WI38 (cell line): ENCODE measurements around the gene HSD11B2.

Experiments
- H3K4me3 ChIP-seq: 2 replicates; pipeline ENCODE4 v1.5.1; 2011; ENCODE audit warnings: low read depth, mild to moderate bottlenecking, control low read depth, low read length
- TF ChIP-seq, protein P1 (sequence below): IDR thresholded peaks from 2 replicates; pipeline ENCODE4 v1.5.1; 2012; ENCODE audit warnings: low read depth, mild to moderate bottlenecking, control low read depth, low read length

Gene HSD11B2

DNA sequence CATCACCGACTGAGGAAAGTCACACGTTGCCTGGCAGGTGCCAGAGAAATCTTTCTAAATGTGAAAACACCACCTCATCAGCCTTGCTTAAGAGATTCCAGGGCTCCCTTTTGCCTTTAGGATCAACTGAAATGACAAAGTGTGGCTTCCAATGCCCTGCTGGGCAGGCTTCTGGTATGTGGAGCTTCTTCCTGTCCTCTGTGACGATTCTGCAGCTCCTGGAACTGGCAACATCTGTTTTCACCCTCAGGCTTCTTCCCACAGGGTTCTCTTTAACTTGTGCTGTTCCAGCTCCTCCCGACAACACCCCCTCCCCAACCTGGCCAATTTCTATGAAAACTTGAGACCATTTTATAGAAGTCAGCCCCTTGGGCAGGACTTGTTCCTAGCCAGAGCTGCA is 9.9 kb upstream of the HSD11B2 start:
- no peak overlapping the region for H3K4me3 ChIP-seq
- TF ChIP-seq, protein P1, sequence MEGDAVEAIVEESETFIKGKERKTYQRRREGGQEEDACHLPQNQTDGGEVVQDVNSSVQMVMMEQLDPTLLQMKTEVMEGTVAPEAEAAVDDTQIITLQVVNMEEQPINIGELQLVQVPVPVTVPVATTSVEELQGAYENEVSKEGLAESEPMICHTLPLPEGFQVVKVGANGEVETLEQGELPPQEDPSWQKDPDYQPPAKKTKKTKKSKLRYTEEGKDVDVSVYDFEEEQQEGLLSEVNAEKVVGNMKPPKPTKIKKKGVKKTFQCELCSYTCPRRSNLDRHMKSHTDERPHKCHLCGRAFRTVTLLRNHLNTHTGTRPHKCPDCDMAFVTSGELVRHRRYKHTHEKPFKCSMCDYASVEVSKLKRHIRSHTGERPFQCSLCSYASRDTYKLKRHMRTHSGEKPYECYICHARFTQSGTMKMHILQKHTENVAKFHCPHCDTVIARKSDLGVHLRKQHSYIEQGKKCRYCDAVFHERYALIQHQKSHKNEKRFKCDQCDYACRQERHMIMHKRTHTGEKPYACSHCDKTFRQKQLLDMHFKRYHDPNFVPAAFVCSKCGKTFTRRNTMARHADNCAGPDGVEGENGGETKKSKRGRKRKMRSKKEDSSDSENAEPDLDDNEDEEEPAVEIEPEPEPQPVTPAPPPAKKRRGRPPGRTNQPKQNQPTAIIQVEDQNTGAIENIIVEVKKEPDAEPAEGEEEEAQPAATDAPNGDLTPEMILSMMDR = no peak

DNA sequence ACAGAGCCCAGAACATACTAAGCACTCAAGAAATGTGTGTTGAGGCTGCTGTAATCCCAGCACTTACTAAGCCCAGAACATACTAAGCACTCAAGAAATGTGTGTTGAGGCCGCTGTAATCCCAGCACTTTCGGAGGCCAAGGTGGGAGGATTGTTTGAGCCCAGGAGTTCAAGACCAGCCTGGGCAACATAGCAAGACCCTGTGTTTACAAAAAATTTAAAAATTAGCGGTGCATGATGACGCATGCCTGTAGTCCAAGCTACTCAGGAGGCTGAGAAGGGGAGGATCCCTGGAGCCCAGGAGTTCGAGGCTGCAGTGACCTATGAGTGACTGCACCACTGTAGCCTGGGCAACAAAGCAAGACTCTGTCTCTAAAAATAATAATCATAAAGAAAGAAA is 7.9 kb upstream of the HSD11B2 start:
- TF ChIP-seq, protein P1 = no peak

DNA sequence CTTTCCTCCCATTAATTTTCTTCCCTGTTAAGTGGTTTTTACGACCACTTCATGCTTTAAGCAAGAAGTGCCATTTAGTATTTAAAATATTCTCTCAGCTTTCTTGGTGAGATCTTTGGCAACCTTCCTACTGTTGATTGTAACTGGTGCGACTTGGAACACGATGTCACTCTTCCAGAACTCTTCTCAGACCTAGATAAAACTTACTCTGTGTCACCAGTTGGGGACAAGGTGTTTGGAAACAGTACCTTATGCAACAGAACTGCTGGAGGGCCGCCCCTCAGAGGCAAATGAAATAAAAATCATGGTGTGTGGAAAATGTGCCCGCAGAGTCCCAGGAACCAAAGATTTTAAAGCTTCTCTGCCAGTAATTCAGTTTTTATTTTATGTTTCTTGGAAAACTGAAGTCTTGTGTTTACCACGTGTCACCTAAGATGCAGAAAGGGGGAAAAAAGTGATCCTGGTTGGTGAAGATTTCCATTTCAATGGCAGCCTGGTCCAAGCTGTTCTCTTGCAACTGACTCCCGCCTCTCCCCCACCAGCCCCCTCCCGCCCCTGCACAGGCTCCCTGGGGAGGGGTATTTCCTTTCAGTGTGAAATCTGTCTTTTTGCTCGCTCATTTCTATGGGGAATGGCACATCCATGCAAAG is 7.2 kb upstream of the HSD11B2 start:
- no peak overlapping the region for H3K4me3 ChIP-seq
- TF ChIP-seq, protein P1 = no peak

More for the DNA sequence above, 7.9 kb upstream of the HSD11B2 start:
- H3K4me3 ChIP-seq = no peak overlapping the region

DNA sequence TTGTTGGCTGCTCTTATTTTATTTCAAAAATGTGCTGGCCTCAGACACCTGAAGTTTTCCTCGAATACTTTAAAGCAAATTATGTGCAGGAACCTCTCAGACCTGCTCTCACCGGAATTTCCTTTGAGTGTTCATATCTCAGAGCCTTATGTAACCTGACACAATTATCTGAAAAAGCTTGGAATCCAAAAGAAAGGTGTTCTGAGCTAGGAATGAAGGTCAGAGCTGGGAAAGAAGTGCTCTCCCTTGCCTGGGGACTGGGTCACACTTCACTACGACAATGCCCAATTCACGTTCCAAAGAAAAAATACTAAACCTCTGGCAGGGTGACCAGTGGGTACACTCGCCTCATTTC is 6.7 kb upstream of the HSD11B2 start:
- TF ChIP-seq, protein P1 = no peak

GRCh38 chr16:67425061-67425460 is 5.9 kb upstream of the HSD11B2 start:
- H3K4me3 ChIP-seq = no peak overlapping the region
- TF ChIP-seq, protein P1 = no peak

More for the DNA sequence above, 6.7 kb upstream of the HSD11B2 start:
- no peak overlapping the region for H3K4me3 ChIP-seq

DNA sequence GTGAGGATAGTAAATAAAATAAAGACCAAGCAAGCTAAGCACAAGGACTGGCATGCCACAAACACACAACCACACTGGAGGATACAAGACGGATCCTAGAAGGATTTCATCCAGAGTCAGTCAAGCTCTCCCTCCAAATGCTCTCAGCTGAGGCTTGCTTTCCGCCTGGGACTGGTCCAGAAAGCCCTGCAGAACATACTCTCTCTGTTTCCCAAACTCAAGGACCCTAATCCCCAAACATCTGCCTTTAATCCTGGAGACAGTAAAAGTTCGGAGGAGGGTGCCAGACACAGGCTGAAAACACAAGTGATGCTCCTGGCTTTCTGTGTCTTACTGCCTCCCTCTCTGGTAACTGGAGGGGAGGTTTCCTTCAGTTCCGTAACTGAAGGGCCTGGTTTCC is 5.3 kb upstream of the HSD11B2 start:
- TF ChIP-seq, protein P1 = no peak
- no peak overlapping the region for H3K4me3 ChIP-seq

DNA sequence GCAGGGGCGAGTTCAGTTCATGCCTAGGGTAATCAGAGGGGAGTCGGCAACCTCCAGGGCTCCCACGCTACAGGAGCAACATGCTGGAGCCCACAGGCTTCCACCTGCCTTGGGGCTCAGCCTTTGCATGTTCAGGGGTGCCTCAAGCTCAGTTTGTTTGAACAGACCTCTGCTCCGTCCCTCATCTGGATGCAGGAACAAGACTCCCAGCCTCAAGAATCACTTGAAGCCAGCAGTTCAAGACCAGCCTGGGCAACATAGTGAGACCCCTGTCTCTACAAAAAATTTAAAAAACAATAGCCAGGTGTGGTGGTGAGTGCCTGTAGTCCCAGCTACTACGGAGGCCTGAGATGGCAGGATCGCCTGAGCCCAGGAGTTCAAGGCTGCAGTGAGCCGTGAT is 4.9 kb upstream of the HSD11B2 start:
- no peak overlapping the region for H3K4me3 ChIP-seq
- TF ChIP-seq, protein P1 = no peak
